GM21529 (cell line): ENCODE measurements around the gene SFTPA2.
"Not testable (repeated sequence)": the region's sequence is repeated elsewhere in the genome, so short reads cannot be mapped to it uniquely, and the experiment has no call there.

Source experiments
- ATAC-seq: cut with Tn5 transposase; IDR thresholded peaks from one replicate; pipeline ENCODE4 v1.9.1; 2021; ENCODE audit not compliant: unreplicated experiment

Gene SFTPA2

GRCh38 chr10:79516532-79517205 lies 43.5 kb downstream of the SFTPA2 start:
- not testable (repeated sequence) for ATAC-seq

GRCh38 chr10:79511891-79512583 lies 48.2 kb downstream of the SFTPA2 start, which contains the start of gene EIF5AL1:
Gene EIF5AL1, plus strand, starts transcription at chr10:79512533. Its CDS starts 117 bp downstream, at chr10:79512650.
- ATAC-seq = not testable (repeated sequence)

GRCh38 chr10:79509934-79510508 lies 50.2 kb downstream of the SFTPA2 start:
- ATAC-seq = not testable (repeated sequence)

- ATAC-seq = peak; percentile 68
Measured at GRCh38 chr10:79509306-79509933, 50.8 kb downstream of the SFTPA2 start.

- not testable (repeated sequence) for ATAC-seq
Measured at GRCh38 chr10:79508245-79508644, 52.0 kb downstream of the SFTPA2 start.

GRCh38 chr10:79507440-79508167 lies 52.6 kb downstream of the SFTPA2 start:
- no peak for ATAC-seq
